Rectal smooth muscle tissue (tissue), 1 donor: ENCODE measurements around the gene ZNF335.
A peak's percentile ranks its signal among the peaks of the same experiment; 100 is the strongest.

Source experiments
- H3K27ac ChIP-seq: one replicate; pipeline ENCODE4 v1.7.0; 2013; ENCODE audit warnings: low read depth, low read length, inconsistent platforms
- H3K27me3 ChIP-seq: one replicate; pipeline ENCODE4 v1.7.0; 2013; ENCODE audit warnings: low read length; ENCODE audit not compliant: control insufficient read depth, insufficient read depth
- H3K36me3 ChIP-seq: one replicate; pipeline ENCODE4 v1.7.0; 2013; ENCODE audit warnings: low read length; ENCODE audit not compliant: control insufficient read depth, insufficient read depth
- H3K4me1 ChIP-seq: one replicate; pipeline ENCODE4 v1.7.0; 2013; ENCODE audit warnings: low read length; ENCODE audit not compliant: control insufficient read depth, insufficient read depth
- H3K4me3 ChIP-seq: one replicate; pipeline ENCODE4 v1.7.0; 2013; ENCODE audit warnings: low read length
- H3K9ac ChIP-seq: one replicate; pipeline ENCODE4 v1.7.0; 2013; ENCODE audit warnings: low read length

ZNF335 gene

GRCh38 chr20:45976086-45976485, 4.1 kb upstream of the ZNF335 start:
- H3K4me3 ChIP-seq, result no peak overlapping the region

DNA sequence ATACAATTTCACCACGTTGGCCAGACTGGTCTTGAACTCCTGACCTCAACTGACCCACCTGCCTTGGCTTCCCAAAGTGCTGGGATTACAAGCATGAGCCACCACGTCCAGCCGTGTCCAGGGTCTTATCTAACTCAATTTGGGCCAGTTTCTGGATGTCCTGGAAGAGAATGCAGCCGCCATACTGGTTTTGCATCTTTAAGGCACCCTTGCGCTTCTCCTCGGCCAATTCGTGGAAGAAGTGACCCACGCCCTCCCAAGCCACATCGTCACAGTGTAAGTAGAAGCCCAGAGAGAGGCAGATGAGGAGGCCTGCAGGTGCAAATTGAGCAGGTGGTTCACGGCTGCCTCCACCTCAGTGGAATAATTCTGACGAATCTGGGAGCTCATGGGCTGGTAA, 3.7 kb upstream of the ZNF335 start:
- Histone ChIP-seq H3K27ac (no peak overlapping the region), H3K4me3 (no peak overlapping the region), H3K36me3 (no peaks in the 10 kb centered on the region), H3K9ac (no peak overlapping the region), H3K4me1 (no peaks in the 10 kb centered on the region), H3K27me3 (no peaks in the 10 kb centered on the region)

More at GRCh38 chr20:45976086-45976485, 4.1 kb upstream of the ZNF335 start:
- Histone ChIP-seq H3K4me1 (no peaks in the 10 kb centered on the region), H3K27me3 (no peaks in the 10 kb centered on the region), H3K36me3 (no peaks in the 10 kb centered on the region), H3K9ac (no peak overlapping the region), H3K27ac (no peak overlapping the region)

DNA sequence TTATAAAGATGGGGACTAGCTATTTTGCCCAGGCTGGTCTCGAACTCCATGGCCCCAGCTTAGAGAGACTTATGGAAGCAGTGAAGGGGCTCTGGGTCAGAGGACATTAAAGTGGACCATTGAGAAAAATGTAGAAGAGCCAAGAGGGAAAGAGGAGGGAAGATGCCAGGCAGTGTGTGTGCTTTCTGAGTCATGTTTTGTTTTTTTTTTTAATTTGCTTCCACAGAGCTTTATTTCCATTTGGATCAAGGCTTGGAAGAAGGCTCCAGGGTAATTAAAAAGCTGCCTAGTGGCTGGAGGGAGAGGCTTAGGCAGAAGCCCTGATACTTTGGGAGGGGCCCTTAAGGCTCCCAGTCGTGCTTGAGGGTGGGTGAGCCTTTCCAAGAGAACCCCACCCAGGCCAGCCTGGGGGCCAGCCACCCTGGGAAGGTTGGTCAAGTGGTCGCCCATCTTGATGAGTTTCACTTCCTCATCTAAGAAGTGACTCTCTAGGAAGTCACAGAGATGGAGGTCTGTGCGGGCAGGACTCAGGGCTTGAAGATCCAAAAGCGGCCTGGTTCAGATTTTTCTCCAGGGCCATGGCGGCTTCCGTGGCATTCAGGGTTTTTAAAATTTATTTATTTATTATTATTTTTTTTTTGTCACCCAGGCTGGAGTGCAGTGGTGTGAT, 3.0 kb upstream of the ZNF335 start:
- Histone ChIP-seq H3K27me3 (no peaks in the 10 kb centered on the region), H3K4me1 (peaks cover 5% of the 10 kb centered on the region), H3K36me3 (no peaks in the 10 kb centered on the region), H3K4me3 (no peak overlapping the region), H3K9ac (no peak overlapping the region), H3K27ac (no peak overlapping the region)

GRCh38 chr20:45972500-45973183, 639 bp upstream of the ZNF335 start:
- Histone ChIP-seq H3K27me3 (no peaks in the 10 kb centered on the region), H3K36me3 (peaks cover 13% of the 10 kb centered on the region), H3K9ac (no peak overlapping the region), H3K4me3 (peak overlapping the region; percentile 64), H3K27ac (peak overlapping the region; percentile 100), H3K4me1 (peaks cover 8% of the 10 kb centered on the region)

DNA sequence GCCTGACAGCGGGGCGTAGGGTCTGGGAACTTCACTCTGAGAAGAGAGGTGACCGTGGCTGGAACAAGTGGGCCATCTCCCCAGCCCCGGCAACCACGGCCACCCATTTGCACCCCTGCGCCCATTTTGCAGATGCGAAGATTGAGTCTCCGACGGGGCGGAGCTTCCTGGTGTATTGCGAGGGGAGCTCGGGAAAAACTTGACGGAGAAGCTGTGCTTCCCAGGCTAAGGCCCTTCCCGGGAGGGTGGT, 653 bp downstream of the ZNF335 start:
- peaks cover 20% of the 10 kb centered on the region for H3K36me3 ChIP-seq
- H3K4me1 ChIP-seq, result peaks cover 8% of the 10 kb centered on the region
- H3K9ac ChIP-seq, result peak overlapping the region; percentile 84
- H3K4me3 ChIP-seq, result peak overlapping the region; percentile 99
- no peaks in the 10 kb centered on the region for H3K27me3 ChIP-seq
- peak overlapping the region; percentile 100 for H3K27ac ChIP-seq

DNA sequence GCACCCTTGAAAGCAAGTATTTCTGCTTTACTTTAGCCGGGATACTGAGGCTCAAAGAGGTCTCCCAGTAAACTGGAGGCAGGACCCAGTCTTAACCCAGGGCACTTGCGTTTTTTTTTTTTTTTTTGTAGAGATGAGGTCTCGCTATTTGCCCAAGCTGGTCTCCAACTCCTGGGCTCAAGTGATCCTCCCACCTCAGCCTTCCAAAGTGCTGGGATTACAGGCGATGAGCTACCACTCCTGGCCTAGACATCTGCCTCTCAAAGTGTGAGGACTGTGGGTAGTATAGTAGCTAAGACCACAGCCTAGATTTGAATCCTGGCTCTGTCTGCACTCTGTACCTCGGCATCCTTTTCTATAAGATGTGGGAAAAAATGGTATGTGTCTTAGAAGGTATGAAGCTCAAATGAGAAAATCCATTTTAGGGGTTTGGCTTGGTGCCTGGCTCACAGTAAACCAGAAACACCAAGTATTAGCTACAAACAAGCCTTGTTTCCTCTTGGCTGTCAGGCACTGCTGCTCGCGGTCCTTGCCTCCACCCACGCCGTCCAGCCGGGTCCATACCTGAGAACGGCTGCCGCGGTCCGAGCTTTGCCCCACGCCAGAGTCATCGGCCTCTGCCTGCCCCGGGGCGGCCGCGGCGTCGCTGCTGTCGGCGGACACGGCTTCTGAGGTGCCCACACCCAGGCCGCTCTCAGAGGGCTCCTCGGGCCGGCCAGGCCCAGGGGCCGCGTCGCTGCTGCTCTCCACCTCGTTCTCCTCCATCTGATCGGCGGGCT, 1.2 kb downstream of the ZNF335 start:
- H3K36me3 ChIP-seq, result peaks cover 21% of the 10 kb centered on the region
- H3K9ac ChIP-seq, result peak overlapping the region; percentile 84
- peak overlapping the region; percentile 99 for H3K4me3 ChIP-seq
- no peaks in the 10 kb centered on the region for H3K27me3 ChIP-seq
- H3K27ac ChIP-seq, result peak overlapping the region; percentile 100
- H3K4me1 ChIP-seq, result peaks cover 8% of the 10 kb centered on the region

DNA sequence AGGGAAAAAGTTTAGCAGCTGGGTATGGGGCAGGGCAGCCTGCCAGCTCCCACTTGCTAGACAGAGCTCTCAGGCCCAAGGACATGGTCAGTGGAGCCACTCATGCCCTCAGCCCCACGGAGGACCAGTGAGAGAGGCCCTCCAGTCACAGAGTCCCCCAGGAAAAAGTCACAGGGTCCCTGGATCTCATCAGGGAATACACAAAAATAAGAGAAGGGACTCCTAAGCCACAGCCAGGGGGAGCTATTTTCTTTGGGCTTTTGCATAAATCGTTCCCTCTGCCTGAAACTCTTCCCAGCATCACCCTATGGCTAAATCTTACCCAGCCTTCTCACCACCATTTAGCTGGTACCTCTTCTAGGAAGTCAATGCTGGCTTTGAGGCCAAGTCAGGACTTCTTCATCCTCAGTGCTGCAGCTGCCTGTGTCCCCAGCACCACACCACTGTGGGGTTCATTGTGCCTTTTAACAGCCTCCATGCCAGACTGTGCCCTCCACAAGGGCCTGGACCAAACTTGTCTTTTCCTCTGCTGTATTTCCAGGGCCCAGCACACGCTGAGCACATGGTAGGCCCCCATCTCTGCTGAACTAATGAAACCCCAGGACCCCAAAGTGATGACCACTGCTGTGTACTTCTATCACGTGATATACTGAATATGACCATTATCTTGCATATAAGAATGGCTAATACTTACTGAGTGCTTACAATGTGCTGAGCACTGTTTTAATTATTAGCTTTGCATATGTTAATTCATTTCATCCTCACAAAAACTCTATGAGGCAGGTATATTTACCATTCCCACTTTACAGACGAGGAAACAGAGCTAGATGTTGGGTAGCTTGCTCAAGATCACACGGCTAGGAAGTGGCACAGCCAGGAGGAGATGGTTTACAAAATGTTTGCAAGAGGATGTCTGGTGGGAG, 2.0 kb downstream of the ZNF335 start:
- Histone ChIP-seq H3K36me3 (peaks cover 25% of the 10 kb centered on the region), H3K9ac (peak overlapping the region; percentile 35), H3K4me3 (peak overlapping the region; percentile 99), H3K4me1 (peaks cover 8% of the 10 kb centered on the region), H3K27ac (peak overlapping the region; percentile 100), H3K27me3 (no peaks in the 10 kb centered on the region)

GRCh38 chr20:45968801-45969711, 2.9 kb downstream of the ZNF335 start:
- Histone ChIP-seq H3K4me3 (no peak overlapping the region), H3K36me3 (peaks cover 31% of the 10 kb centered on the region), H3K9ac (no peak overlapping the region), H3K27me3 (no peaks in the 10 kb centered on the region), H3K4me1 (peaks cover 8% of the 10 kb centered on the region), H3K27ac (no peak overlapping the region)

- Histone ChIP-seq H3K27ac (no peak overlapping the region), H3K36me3 (peaks cover 39% of the 10 kb centered on the region), H3K9ac (no peak overlapping the region), H3K27me3 (no peaks in the 10 kb centered on the region), H3K4me3 (no peak overlapping the region), H3K4me1 (peaks cover 8% of the 10 kb centered on the region)
These were observed 3.8 kb downstream of the ZNF335 start for GRCh38 chr20:45968081-45968671.

- H3K27ac ChIP-seq, result no peak overlapping the region
- no peaks in the 10 kb centered on the region for H3K27me3 ChIP-seq
- H3K9ac ChIP-seq, result no peak overlapping the region
- H3K4me1 ChIP-seq, result peaks cover 8% of the 10 kb centered on the region
- H3K4me3 ChIP-seq, result no peak overlapping the region
- H3K36me3 ChIP-seq, result peaks cover 40% of the 10 kb centered on the region
These were observed 4.4 kb downstream of the ZNF335 start for GRCh38 chr20:45967551-45968080.
